ENCODE results near the gene TPM4.

GRCh38 chr19:16146112-16146511 lies 69.8 kb downstream of the TPM4 start:
- TF ChIP-seq JUND (IDR thresholded peaks at IDR 0.05; ENCODE audit: low read length): no peak
- TF ChIP-seq ASH2L (IDR thresholded peaks at IDR 0.05; ENCODE audit: low read length): no peak
- TF ChIP-seq CTCF (IDR thresholded peaks at IDR 0.05; ENCODE audit: control extremely low read depth in 1 of 3, insufficient read depth in 1 of 3, low read depth in 1 of 3, low read length in 3 of 3): no peak
- no peak for TF ChIP-seq YY1 (IDR thresholded peaks at IDR 0.05; ENCODE audit: low read depth, low read length)
- TF ChIP-seq CBX8 (IDR thresholded peaks at IDR 0.05; ENCODE audit: borderline replicate concordance, low read depth, low read length): no peak
- no peak for TF ChIP-seq CHD2 (IDR thresholded peaks at IDR 0.05; ENCODE audit: low read length)
- no peak for TF ChIP-seq MAFK (IDR thresholded peaks at IDR 0.05; ENCODE audit: low read depth, low read length)
